H9 (cell line): ENCODE data around the gene TRAPPC2. TPM values are rescaled to one million over a fixed set of nuclear protein-coding genes. Genes with fewer than 3 reads are reported as not detected.

Experiments
- DNase-seq: peaks from one replicate; pipeline ENCODE4 v3.0.0-alpha.2; 2017
- H2AFZ ChIP-seq: one replicate; pipeline ENCODE4 v1.6.1; 2013; ENCODE audit warnings: mild to moderate bottlenecking, low read length, control low read depth, moderate library complexity
- H2AK5ac ChIP-seq: 2 replicates; pipeline ENCODE4 v1.6.1; 2013; ENCODE audit warnings: low read length, control low read depth, mixed read lengths; ENCODE audit not compliant: insufficient read length
- H2BK120ac ChIP-seq: one replicate; pipeline ENCODE4 v1.6.1; 2013; ENCODE audit warnings: low read depth, mild to moderate bottlenecking, low read length, control low read depth, inconsistent platforms; ENCODE audit not compliant: poor library complexity, severe bottlenecking
- H2BK12ac ChIP-seq: 2 replicates; pipeline ENCODE4 v1.6.1; 2013; ENCODE audit warnings: low read length, control low read depth, mixed read lengths, low read depth; ENCODE audit not compliant: insufficient read length
- H2BK15ac ChIP-seq: 2 replicates; pipeline ENCODE4 v1.6.1; 2013; ENCODE audit warnings: low read depth, low read length, control low read depth
- H2BK20ac ChIP-seq: one replicate; pipeline ENCODE4 v1.6.1; 2013; ENCODE audit warnings: low read depth, mild to moderate bottlenecking, low read length, control low read depth, inconsistent platforms; ENCODE audit not compliant: poor library complexity, severe bottlenecking
- H2BK5ac ChIP-seq: 2 replicates; pipeline ENCODE4 v1.6.1; 2013; ENCODE audit warnings: low read length, control low read depth, mixed read lengths; ENCODE audit not compliant: insufficient read length
- H3K14ac ChIP-seq: 2 replicates; pipeline ENCODE4 v1.6.1; 2013; ENCODE audit warnings: low read length, control low read depth; ENCODE audit not compliant: insufficient read depth
- H3K18ac ChIP-seq: 2 replicates; pipeline ENCODE4 v1.6.1; 2013; ENCODE audit warnings: low read depth, mild to moderate bottlenecking, mixed read lengths, low read length, control low read depth; ENCODE audit not compliant: insufficient read length
- H3K23ac ChIP-seq: 2 replicates; pipeline ENCODE4 v1.6.1; 2013; ENCODE audit warnings: low read length, control low read depth, mixed read lengths, low read depth; ENCODE audit not compliant: insufficient read length
- H3K23me2 ChIP-seq: 2 replicates; pipeline ENCODE4 v1.6.1; 2013; ENCODE audit warnings: low read depth, mild to moderate bottlenecking, mixed read lengths, low read length, control low read depth; ENCODE audit not compliant: insufficient read length, poor library complexity, severe bottlenecking
- H3K27ac ChIP-seq: 2 replicates; pipeline ENCODE4 v1.5.1; 2013; ENCODE audit warnings: low read length, control low read depth, mixed read lengths, low read depth; ENCODE audit not compliant: insufficient read length
- H3K27me3 ChIP-seq: 2 replicates; pipeline ENCODE4 v1.6.1; 2013; ENCODE audit warnings: low read length, control low read depth, inconsistent platforms; ENCODE audit not compliant: insufficient read depth
- H3K4ac ChIP-seq: 2 replicates; pipeline ENCODE4 v1.6.1; 2013; ENCODE audit warnings: low read depth, mild to moderate bottlenecking, control low read depth, inconsistent platforms, low read length, moderate library complexity
- H3K4me1 ChIP-seq: 2 replicates; pipeline ENCODE4 v1.6.1; 2013; ENCODE audit warnings: low read length, control low read depth, inconsistent platforms; ENCODE audit not compliant: insufficient read depth
- H3K4me2 ChIP-seq: 2 replicates; pipeline ENCODE4 v1.6.1; 2013; ENCODE audit warnings: low read length, control low read depth, mixed read lengths; ENCODE audit not compliant: insufficient read length, insufficient read depth
- H3K56ac ChIP-seq: 2 replicates; pipeline ENCODE4 v1.6.1; 2013; ENCODE audit warnings: low read depth, mild to moderate bottlenecking, mixed read lengths, low read length, control low read depth; ENCODE audit not compliant: insufficient read length
- H3K79me1 ChIP-seq: 2 replicates; pipeline ENCODE4 v1.6.1; 2013; ENCODE audit warnings: low read depth, mild to moderate bottlenecking, moderate library complexity, low read length, control low read depth, inconsistent platforms; ENCODE audit not compliant: insufficient read depth, poor library complexity, severe bottlenecking
- H3K79me2 ChIP-seq: 2 replicates; pipeline ENCODE4 v1.6.1; 2013; ENCODE audit warnings: low read length, control low read depth, inconsistent platforms; ENCODE audit not compliant: insufficient read depth
- H3K9ac ChIP-seq: 2 replicates; pipeline ENCODE4 v1.6.1; 2013; ENCODE audit warnings: low read length, control low read depth, mixed read lengths; ENCODE audit not compliant: insufficient read length; ENCODE audit errors: extremely low read depth
- H3K9me3 ChIP-seq: one replicate; pipeline ENCODE4 v1.6.1; 2013; ENCODE audit warnings: low read depth, low read length, inconsistent platforms; ENCODE audit not compliant: control insufficient read depth
- H3T11ph ChIP-seq: one replicate; pipeline ENCODE4 v1.6.1; 2013; ENCODE audit warnings: mild to moderate bottlenecking, low read length, control low read depth, inconsistent platforms
- H4K20me1 ChIP-seq: one replicate; pipeline ENCODE4 v1.6.1; 2013; ENCODE audit not compliant: control insufficient read depth, insufficient read length, insufficient read depth
- H4K5ac ChIP-seq: 2 replicates; pipeline ENCODE4 v1.6.1; 2013; ENCODE audit warnings: low read depth, mild to moderate bottlenecking, mixed read lengths, low read length, control low read depth; ENCODE audit not compliant: insufficient read length
- H4K8ac ChIP-seq: replicated peaks from 2 replicates; pipeline ENCODE4 v1.6.1; 2013; ENCODE audit warnings: low read length, control low read depth, mixed read lengths, low read depth; ENCODE audit not compliant: insufficient read length
- H4K91ac ChIP-seq: 2 replicates; pipeline ENCODE4 v1.6.1; 2013; ENCODE audit warnings: low read depth, mild to moderate bottlenecking, moderate library complexity, mixed read lengths, low read length, control low read depth; ENCODE audit not compliant: insufficient read length
- H3K27ac Mint-ChIP-seq, 3 experiments: 2 replicates in 2 of 3; 3 replicates in 1 of 3; pipeline ENCODE4 v1.8.0; 2020 to 2021; ENCODE audit warnings: mixed read lengths in 3 of 3, mild to moderate bottlenecking in 1 of 3, moderate library complexity in 1 of 3
- H3K27me3 Mint-ChIP-seq: 2 replicates; pipeline ENCODE4 v1.8.0; 2021; ENCODE audit warnings: low read depth, mild to moderate bottlenecking, moderate library complexity, mixed read lengths
- H3K36me3 Mint-ChIP-seq, 3 experiments: 2 replicates in 2 of 3; 3 replicates in 1 of 3; pipeline ENCODE4 v1.8.0; 2020 to 2021; ENCODE audit warnings: low read depth in 3 of 3, mixed read lengths in 3 of 3; ENCODE audit not compliant: insufficient read depth in 1 of 3
- H3K4me1 Mint-ChIP-seq, 2 experiments: 2 replicates each; pipeline ENCODE4 v1.8.0; 2020; ENCODE audit warnings: mixed read lengths in 2 of 2
- H3K4me3 Mint-ChIP-seq, 2 experiments: 2 replicates in 1 of 2; 3 replicates in 1 of 2; pipeline ENCODE4 v1.8.0; 2020 to 2021; ENCODE audit warnings: mild to moderate bottlenecking in 2 of 2, mixed read lengths in 2 of 2, moderate library complexity in 1 of 2
- H3K9me3 Mint-ChIP-seq, 2 experiments: 2 replicates in 1 of 2; 3 replicates in 1 of 2; pipeline ENCODE4 v1.8.0; 2020; ENCODE audit warnings: mild to moderate bottlenecking in 2 of 2, mixed read lengths in 2 of 2, moderate library complexity in 1 of 2
- CTCF ChIP-seq: fragments of 200-600 bp; sonication (generic); conservative IDR thresholded peaks from 3 replicates; pipeline ENCODE4 v1.8.0; 2021; ENCODE audit warnings: antibody characterized with exemption, mild to moderate bottlenecking
- WGBS: extraction: QIAGEN DNeasy Blood & Tissue Kit; methylation state at CpG from one replicate; pipeline ENCODE4 v1.1.7; 2013; ENCODE audit warnings: missing lambda C conversion rate, low lambda C conversion rate, mixed read lengths; ENCODE audit not compliant: insufficient read length; ENCODE audit errors: extremely low coverage; 5-methylcytosine and 5-hydroxymethylcytosine counted together
- total RNA-seq: library from RNA; stranded (reverse); gene quantifications from 2 replicates; pipeline ENCODE4 v1.2.1, GENCODE V29; 2021

TRAPPC2 gene
- total RNA-seq, 1 experiment from 2014 or later: 13.3 TPM

- Mint-ChIP-seq H3K27me3 (no peaks in the 10 kb centered on the region), H3K9me3 (peaks cover 23 to 38% of the 10 kb centered on the region in 2 experiments), H3K27ac (no peak overlapping the region), H3K36me3 (peaks cover 18 to 71% (median 51%) of the 10 kb centered on the region in 3 experiments), H3K4me1 (peaks cover 29 to 54% of the 10 kb centered on the region in 2 experiments), H3K4me3 (no peak overlapping the region)
- no CpG with 5 or more reads among the region's 6 CpGs for WGBS
- H4K8ac ChIP-seq: no peak overlapping the region
- H3K23me2 ChIP-seq: no peaks in the 10 kb centered on the region
- H4K5ac ChIP-seq: no peak overlapping the region
- H3K18ac ChIP-seq: no peak overlapping the region
- H3K27ac ChIP-seq: no peak overlapping the region
- H4K91ac ChIP-seq: no peak overlapping the region
- no peak overlapping the region for H2BK15ac ChIP-seq
- H3K27me3 ChIP-seq: no peaks in the 10 kb centered on the region
- H3K14ac ChIP-seq: no peak overlapping the region
- H3K23ac ChIP-seq: no peak overlapping the region
- H3K9me3 ChIP-seq: no peaks in the 10 kb centered on the region
- H2AK5ac ChIP-seq: no peak overlapping the region
- peak; percentile 62 for TF ChIP-seq CTCF
- H3K79me1 ChIP-seq: no peaks in the 10 kb centered on the region
- H3K56ac ChIP-seq: no peak overlapping the region
- no peak overlapping the region for H2BK5ac ChIP-seq
- H3K4me1 ChIP-seq: peaks cover 11% of the 10 kb centered on the region; the same call in 1 of the 2 replicates
- DNase-seq: peak; percentile 69
- no peaks in the 10 kb centered on the region for H4K20me1 ChIP-seq
- H2BK20ac ChIP-seq: no peak overlapping the region
- no peak overlapping the region for H2AFZ ChIP-seq
- no peak overlapping the region for H2BK120ac ChIP-seq
- H3K9ac ChIP-seq: no peak overlapping the region
- H2BK12ac ChIP-seq: no peak overlapping the region
- no peaks in the 10 kb centered on the region for H3K79me2 ChIP-seq
- H3K4me2 ChIP-seq: no peak overlapping the region
- H3K4ac ChIP-seq: no peak overlapping the region
- H3T11ph ChIP-seq: no peak overlapping the region
Observed at GRCh38 chrX:13764765-13765164, 30.3 kb upstream of the TRAPPC2 start.
